ENCODE results near the gene HSPA6.

DNA sequence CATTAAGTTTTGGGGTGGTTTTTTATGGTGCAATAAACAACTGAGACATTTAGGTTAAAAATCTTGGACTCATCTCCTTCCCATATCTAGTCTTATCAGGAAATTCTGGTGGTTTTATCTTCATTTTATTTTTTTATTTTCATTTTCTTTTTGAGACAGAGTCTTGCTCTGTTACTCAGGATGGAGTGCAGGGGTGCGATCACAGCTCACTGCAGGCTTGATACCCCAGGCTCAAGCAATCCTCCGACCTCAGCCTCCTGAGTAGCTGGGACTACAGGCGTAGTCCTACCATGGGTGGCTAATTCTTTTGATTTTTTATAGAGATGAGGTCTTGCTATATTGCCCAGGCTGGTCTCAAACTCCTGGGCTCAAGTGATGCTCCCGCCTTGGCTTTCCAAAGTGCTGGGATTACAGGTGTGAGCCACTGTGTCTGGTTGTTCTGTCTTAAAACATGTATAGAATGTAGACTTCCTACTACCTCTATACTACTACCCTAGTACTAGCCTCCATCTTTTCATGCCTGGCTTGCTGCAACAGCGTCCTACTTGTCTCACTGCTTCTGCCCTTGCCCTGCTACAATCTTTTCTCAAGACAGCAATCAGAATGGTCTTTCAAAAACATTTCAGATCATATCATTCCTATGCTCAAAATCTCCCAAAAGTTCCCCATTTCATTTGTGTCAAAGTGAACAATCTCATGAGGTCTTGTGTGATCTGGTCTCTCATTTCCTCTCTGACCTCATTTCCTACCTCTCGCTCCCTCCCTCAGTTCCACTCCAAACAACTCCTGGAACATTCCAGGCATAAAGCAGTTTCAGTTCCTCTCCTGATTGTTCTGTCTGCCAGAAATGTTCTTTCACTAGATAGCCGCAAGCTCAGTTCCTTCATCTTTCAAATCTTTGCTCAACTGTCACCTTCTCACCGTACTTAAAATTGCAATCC lies 25.0 kb upstream of the HSPA6 start:
- TF ChIP-seq CTCF (IDR thresholded peaks at IDR 0.05) (no peak), POLR2A (IDR thresholded peaks at IDR 0.05) (no peak), POLR2AphosphoS5 (IDR thresholded peaks at IDR 0.05) (no peak)
